Amniotic epithelial cell (primary cell): ENCODE data around the gene RAB37.

Experiments used
- DNase-seq: peaks from one replicate; pipeline ENCODE4 v3.0.0-alpha.2; 2010; ENCODE audit warnings: low read depth

RAB37 gene

GRCh38 chr17:74761419-74761818, 24.4 kb downstream of the RAB37 start:
- no peak for DNase-seq

GRCh38 chr17:74761931-74762330, 24.9 kb downstream of the RAB37 start:
- no peak for DNase-seq

- DNase-seq: peak; percentile 46
These were observed 26.7 kb downstream of the RAB37 start for GRCh38 chr17:74763565-74764387.

GRCh38 chr17:74764751-74765286, 27.8 kb downstream of the RAB37 start:
- no peak for DNase-seq

- DNase-seq: no peak
These were observed 29.4 kb downstream of the RAB37 start for GRCh38 chr17:74766413-74766812.

GRCh38 chr17:74767111-74767516, 30.1 kb downstream of the RAB37 start:
- DNase-seq: no peak

GRCh38 chr17:74768069-74768762, 31.2 kb downstream of the RAB37 start:
- peak; percentile 66 for DNase-seq

- DNase-seq: no peak
These were observed 31.7 kb downstream of the RAB37 start for GRCh38 chr17:74768763-74769114.

- DNase-seq: no peak
These were observed 32.3 kb downstream of the RAB37 start for GRCh38 chr17:74769266-74769855.

- DNase-seq: no peak
These were observed 32.9 kb downstream of the RAB37 start for GRCh38 chr17:74769856-74770497.

GRCh38 chr17:74770498-74771318, 33.7 kb downstream of the RAB37 start:
- DNase-seq: peak; percentile 48

- no peak for DNase-seq
These were observed 34.4 kb downstream of the RAB37 start for GRCh38 chr17:74771319-74771914.

- DNase-seq: no peak
These were observed 35.0 kb downstream of the RAB37 start for GRCh38 chr17:74772053-74772452.

- no peak for DNase-seq
These were observed 36.4 kb downstream of the RAB37 start for GRCh38 chr17:74773414-74773813.

GRCh38 chr17:74773871-74774286, 36.8 kb downstream of the RAB37 start:
- peak; percentile 88 for DNase-seq

GRCh38 chr17:74775409-74776043, 38.5 kb downstream of the RAB37 start:
- DNase-seq: no peak

GRCh38 chr17:74776044-74776962, 39.2 kb downstream of the RAB37 start, which contains the start of gene NAT9:
Gene NAT9, minus strand, starts transcription at chr17:74776345. Its CDS starts 647 bp downstream, at chr17:74775698.
- peak; percentile 89 for DNase-seq

- DNase-seq: no peak
These were observed 39.9 kb downstream of the RAB37 start for GRCh38 chr17:74776990-74777389.

GRCh38 chr17:74777901-74778515, 41.0 kb downstream of the RAB37 start:
- peak; percentile 81 for DNase-seq
